T-cell (primary cell): ENCODE results near the gene KRT75. TPM values are rescaled to one million over a fixed set of nuclear protein-coding genes. Genes with fewer than 3 reads are reported as not detected.
"Not testable (repeated sequence)": the region's sequence is repeated elsewhere in the genome, so short reads cannot be mapped to it uniquely, and the experiment has no call there.

Experiments
- ATAC-seq, 4 experiments: fragments of 200-7000 bp in 3 of 4; fragments of 150-1000 bp in 1 of 4; cut with Tn5 transposase; replicated peaks in 1 of 4; 1 replicate in 3 of 4; 2 replicates in 1 of 4; pipeline ENCODE4 v1.10.0; 2021; ENCODE audit warnings: moderate library complexity in 3 of 4, mild to moderate bottlenecking in 2 of 4, moderate number of reproducible peaks in 1 of 4
- CTCF ChIA-PET, 2 donors: fragments of 300-600 bp; sonication (Branson Sonifier 250); formaldehyde crosslinking; loops; one replicate each; lab custom pipeline; 2022; ENCODE audit warnings: antibody characterized with exemption in 2 of 2; lab: Charles Lee
- POLR2A ChIA-PET, 2 donors: fragments of 300-600 bp; sonication (Branson Sonifier 250); formaldehyde crosslinking; loops; one replicate each; lab custom pipeline; 2022; ENCODE audit warnings: antibody characterized with exemption in 2 of 2; lab: Charles Lee
- DNase-seq, 35 experiments: peaks; one replicate each; pipeline versions ENCODE4 v3.0.0 to v3.0.0-alpha.2; 2013 to 2023
- H3K27ac ChIP-seq: one replicate; pipeline ENCODE4 v1.5.1; 2013; ENCODE audit warnings: low read length
- H3K27me3 ChIP-seq, 2 experiments: replicated peaks in 1 of 2; 1 replicate in 1 of 2; 2 replicates in 1 of 2; pipeline versions ENCODE4 v1.6.1 to v1.7.0; 2013; ENCODE audit warnings: low read length in 1 of 2, mixed read lengths in 1 of 2; ENCODE audit not compliant: control insufficient read depth in 2 of 2, insufficient read depth in 2 of 2; ENCODE audit errors: extremely low read depth in 1 of 2
- H3K36me3 ChIP-seq, 2 donors: 1 replicate in 1 of 2; 2 replicates in 1 of 2; pipeline versions ENCODE4 v1.6.1 to v1.7.0; 2013; ENCODE audit warnings: low read length in 1 of 2; ENCODE audit not compliant: control insufficient read depth in 2 of 2, insufficient read depth in 1 of 2; ENCODE audit errors: extremely low read depth in 1 of 2
- H3K4me1 ChIP-seq, 2 experiments: 1 replicate in 1 of 2; 2 replicates in 1 of 2; pipeline versions ENCODE4 v1.6.1 to v1.7.0; 2013; ENCODE audit warnings: low read length in 2 of 2, mixed read lengths in 1 of 2; ENCODE audit not compliant: insufficient read depth in 2 of 2, control insufficient read depth in 1 of 2; ENCODE audit errors: extremely low read depth in 1 of 2
- H3K4me3 ChIP-seq, 2 donors: 1 replicate in 1 of 2; 2 replicates in 1 of 2; pipeline versions ENCODE4 v1.5.1 to v1.7.0; 2013; ENCODE audit warnings: mild to moderate bottlenecking in 2 of 2, low read length in 1 of 2, moderate library complexity in 1 of 2; ENCODE audit not compliant: control insufficient read depth in 1 of 2; ENCODE audit errors: extremely low read depth in 1 of 2
- H3K9me3 ChIP-seq: 2 replicates; pipeline ENCODE4 v1.7.0; 2013
- H3K27ac Mint-ChIP-seq, 2 donors: one replicate each; pipeline ENCODE4 v1.8.0; 2020 to 2021; ENCODE audit warnings: mild to moderate bottlenecking in 2 of 2, mixed read lengths in 2 of 2
- H3K27me3 Mint-ChIP-seq, 2 donors: one replicate each; pipeline ENCODE4 v1.8.0; 2021 to 2022; ENCODE audit warnings: mixed read lengths in 2 of 2
- H3K36me3 Mint-ChIP-seq: one replicate; pipeline ENCODE4 v1.8.0; 2021; ENCODE audit warnings: mixed read lengths
- H3K4me1 Mint-ChIP-seq, 3 donors: one replicate each; pipeline ENCODE4 v1.8.0; 2020 to 2022; ENCODE audit warnings: mixed read lengths in 3 of 3, mild to moderate bottlenecking in 1 of 3
- H3K4me3 Mint-ChIP-seq, 3 donors: one replicate each; pipeline ENCODE4 v1.8.0; 2020 to 2022; ENCODE audit warnings: mild to moderate bottlenecking in 3 of 3, mixed read lengths in 3 of 3, moderate library complexity in 3 of 3
- H3K9me3 Mint-ChIP-seq, 3 donors: one replicate each; pipeline ENCODE4 v1.8.0; 2020 to 2022; ENCODE audit warnings: mixed read lengths in 3 of 3
- WGBS: methylation state at CpG from one replicate; pipeline ENCODE4 v1.1.5; 2013; ENCODE audit warnings: missing lambda C conversion rate; ENCODE audit not compliant: insufficient coverage; 5-methylcytosine and 5-hydroxymethylcytosine counted together
- total RNA-seq, 35 experiments: library from RNA in 6 of 35; stranded (reverse) in 6 of 35; fragments of 120-200 nt in 1 of 35; gene quantifications; one replicate each; pipeline versions ENCODE4 v1.2.1 to v1.2.4 and lab custom pipeline; 2013 to 2026

The KRT75 gene
- total RNA-seq, 5 donors from 2014 or later (not counting 1 experiment from before 2014, with no cell fraction given) = not detected

- POLR2A ChIA-PET = no interaction called here
- CTCF ChIA-PET = no interaction called here
- Mint-ChIP-seq H3K4me1 (peaks cover 0 to 2% (median 0%) of the 10 kb centered on the region in 3 donors), H3K4me3 (no peak overlapping the region), H3K36me3 (no peaks in the 10 kb centered on the region), H3K27ac (no peak overlapping the region), H3K27me3 (peaks cover 15 to 20% of the 10 kb centered on the region in 2 donors), H3K9me3 (no peaks in the 10 kb centered on the region)
- Histone ChIP-seq H3K4me1 (no peaks in the 10 kb centered on the region), H3K9me3 (no peaks in the 10 kb centered on the region), H3K27me3 (peaks cover under 1 to 7% of the 10 kb centered on the region in 2 experiments), H3K36me3 (no peaks in the 10 kb centered on the region), H3K27ac (no peak overlapping the region), H3K4me3 (no peak overlapping the region)
- WGBS = 9% methylated on average over 3 of the region's 3 CpGs
- no peak for ATAC-seq
- DNase-seq = no peak
Measured at GRCh38 chr12:52448228-52448627, 14.1 kb upstream of the KRT75 start.

- H3K4me3 Mint-ChIP-seq, H3K4me1 ChIP-seq, ATAC-seq, H3K27ac ChIP-seq, CTCF ChIA-PET, H3K36me3 ChIP-seq, H3K9me3 ChIP-seq, H3K27ac Mint-ChIP-seq, H3K4me1 Mint-ChIP-seq, H3K4me3 ChIP-seq, POLR2A ChIA-PET, H3K9me3 Mint-ChIP-seq, H3K36me3 Mint-ChIP-seq, DNase-seq: not testable (repeated sequence)
- H3K27me3 Mint-ChIP-seq = peaks cover 25 to 28% of the 10 kb centered on the region in 2 donors
- 73% methylated on average over 2 of the region's 11 CpGs for WGBS
- peaks cover 8 to 11% of the 10 kb centered on the region in 2 experiments for H3K27me3 ChIP-seq
Measured at GRCh38 chr12:52447196-52447595, 13.0 kb upstream of the KRT75 start.

GRCh38 chr12:52446367-52447045, 12.3 kb upstream of the KRT75 start:
- Histone ChIP-seq H3K27ac (no peak overlapping the region), H3K27me3 (peaks cover 9 to 13% of the 10 kb centered on the region in 2 experiments), H3K4me1 (no peaks in the 10 kb centered on the region), H3K9me3 (no peaks in the 10 kb centered on the region), H3K36me3 (no peaks in the 10 kb centered on the region), H3K4me3 (no peak overlapping the region)
- POLR2A ChIA-PET = interaction anchor here in 1 of 2 donors (0.6 kb wide), 1 partner anchor 48 kb away, joined by 3 read pairs; no protein-coding TSS in a partner anchor
- Mint-ChIP-seq H3K27ac (no peak overlapping the region), H3K36me3 (no peaks in the 10 kb centered on the region), H3K4me1 (peaks cover 0 to 2% (median 0%) of the 10 kb centered on the region in 3 donors), H3K4me3 (no peak overlapping the region), H3K27me3 (peaks cover 28 to 29% of the 10 kb centered on the region in 2 donors), H3K9me3 (no peaks in the 10 kb centered on the region)
- CTCF ChIA-PET = no interaction called here
- ATAC-seq (no peak), DNase-seq (no peak)
- 89% methylated on average over 2 of the region's 6 CpGs for WGBS

GRCh38 chr12:52445876-52446275, 11.7 kb upstream of the KRT75 start:
- Mint-ChIP-seq H3K36me3 (no peaks in the 10 kb centered on the region), H3K4me1 (peaks cover 0 to 2% (median 0%) of the 10 kb centered on the region in 3 donors), H3K9me3 (no peaks in the 10 kb centered on the region), H3K4me3 (no peak overlapping the region), H3K27ac (no peak overlapping the region), H3K27me3 (peaks cover 32 to 34% of the 10 kb centered on the region in 2 donors)
- Histone ChIP-seq H3K27ac (no peak overlapping the region), H3K27me3 (peaks cover 9 to 17% of the 10 kb centered on the region in 2 experiments), H3K36me3 (no peaks in the 10 kb centered on the region), H3K4me1 (no peaks in the 10 kb centered on the region), H3K9me3 (no peaks in the 10 kb centered on the region), H3K4me3 (no peak overlapping the region)
- WGBS = 27% methylated on average over 2 of the region's 3 CpGs
- DNase-seq (no peak), ATAC-seq (no peak)
- ChIA-PET POLR2A (no interaction called here), CTCF (no interaction called here)

DNA sequence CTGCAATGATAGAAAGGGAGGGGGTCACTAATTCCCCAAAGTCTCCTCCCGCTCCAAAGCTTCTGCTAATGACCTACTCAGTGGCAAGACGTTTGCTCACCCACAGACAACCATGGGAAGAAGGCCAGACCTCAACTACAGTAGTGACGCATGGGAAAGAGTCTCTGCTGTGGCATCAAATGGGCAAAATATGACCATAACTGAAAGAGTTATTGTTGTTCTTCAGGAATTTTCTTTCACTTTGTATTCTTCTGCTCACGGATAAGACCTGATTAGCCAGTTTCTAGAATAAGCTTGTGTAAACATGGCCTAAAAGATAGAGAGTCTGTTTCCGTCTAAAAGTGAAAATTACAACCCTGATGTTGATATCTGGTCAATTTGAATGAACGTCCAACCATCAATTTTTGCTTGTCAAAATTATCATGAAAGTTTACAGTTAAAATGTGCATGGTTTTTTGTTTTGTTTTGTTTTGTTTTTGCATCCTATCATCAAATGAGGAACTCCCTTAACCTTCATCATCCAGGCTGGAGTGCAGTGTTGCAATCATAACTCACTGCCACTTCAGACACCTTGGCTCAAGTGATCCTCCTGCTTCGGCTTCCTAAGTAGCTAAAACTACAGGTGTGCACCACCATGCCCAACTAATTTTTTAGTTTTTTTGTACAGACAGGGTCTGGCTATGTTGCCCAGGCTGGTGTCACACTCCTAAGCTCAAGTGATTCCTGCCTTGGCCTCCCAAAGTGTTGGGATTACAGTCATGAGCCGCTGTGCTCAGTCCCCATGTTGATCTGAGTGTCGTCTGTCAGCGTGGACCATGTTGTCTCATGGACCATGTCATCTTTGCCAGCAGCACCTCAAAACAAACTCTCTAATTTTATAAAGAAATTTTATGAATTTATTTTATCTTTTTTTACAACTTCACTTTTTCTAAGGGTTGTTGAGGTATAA, 10.8 kb upstream of the KRT75 start:
- peaks cover 9 to 27% of the 10 kb centered on the region in 2 experiments for H3K27me3 ChIP-seq
- Mint-ChIP-seq H3K27me3 (peaks cover 37% of the 10 kb centered on the region in 2 donors), H3K4me1 (peaks cover 0 to 2% (median 0%) of the 10 kb centered on the region in 3 donors), H3K9me3 (no peaks in the 10 kb centered on the region), H3K36me3 (no peaks in the 10 kb centered on the region), H3K4me3 (no peak overlapping the region), H3K27ac (no peak overlapping the region)
- no peaks in the 10 kb centered on the region for H3K36me3 ChIP-seq
- no peaks in the 10 kb centered on the region for H3K9me3 ChIP-seq
- H3K27ac ChIP-seq = no peak overlapping the region
- H3K4me1 ChIP-seq = no peaks in the 10 kb centered on the region
- ATAC-seq (no peak), DNase-seq (no peak)
- no peak overlapping the region for H3K4me3 ChIP-seq
- ChIA-PET POLR2A (no interaction called here), CTCF (no interaction called here)
- WGBS = 84% methylated on average over 2 of the region's 10 CpGs

DNA sequence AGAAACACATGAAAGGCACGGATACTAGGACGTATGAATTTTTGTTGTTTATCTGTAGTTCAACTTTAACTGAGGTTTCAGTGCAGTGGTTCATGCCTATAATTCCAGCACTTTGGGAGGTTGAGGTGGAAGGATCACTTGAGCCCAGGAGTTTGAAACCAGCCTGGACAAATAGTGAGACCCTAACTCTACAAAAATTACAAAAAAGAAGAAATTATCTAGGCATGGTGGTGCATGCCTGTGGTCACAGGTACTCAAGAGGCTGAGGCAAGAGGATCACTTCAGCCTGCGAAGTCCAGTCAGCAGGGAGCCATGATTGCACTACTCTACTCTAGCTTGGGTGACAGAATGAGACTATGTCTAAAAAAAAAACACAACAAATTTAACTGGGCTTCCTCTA, 9.8 kb upstream of the KRT75 start:
- H3K27me3 Mint-ChIP-seq = peaks cover 34 to 39% of the 10 kb centered on the region in 2 donors
- ATAC-seq = no peak
- no CpG with 5 or more reads among the region's 3 CpGs for WGBS
- peaks cover 9 to 36% of the 10 kb centered on the region in 2 experiments for H3K27me3 ChIP-seq
- no peaks in the 10 kb centered on the region for H3K9me3 ChIP-seq
- H3K27ac ChIP-seq = no peak overlapping the region
- no peaks in the 10 kb centered on the region for H3K9me3 Mint-ChIP-seq
- no peaks in the 10 kb centered on the region for H3K36me3 Mint-ChIP-seq
- no peaks in the 10 kb centered on the region for H3K36me3 ChIP-seq
- no peak overlapping the region for H3K27ac Mint-ChIP-seq
- no peak for DNase-seq
- peaks cover 0 to 2% (median 0%) of the 10 kb centered on the region in 3 donors for H3K4me1 Mint-ChIP-seq
- ChIA-PET POLR2A (no interaction called here), CTCF (no interaction called here)
- no peaks in the 10 kb centered on the region for H3K4me1 ChIP-seq
- H3K4me3 Mint-ChIP-seq = no peak overlapping the region
- no peak overlapping the region for H3K4me3 ChIP-seq
